Stimulated activated effector memory CD8-positive, alpha-beta T cell treated with anti-CD3 and anti-CD28 coated beads, Interleukin-12 subunit alpha, Interleukin-12 subunit beta, amount 100 ng/mL, for 72 hours (primary cell): ENCODE measurements around the gene IGF2.

Experiments used
- ATAC-seq: fragments of 150-1000 bp; cut with Tn5 transposase; 2 replicates; pipeline ENCODE4 v1.10.0; 2021
- DNase-seq, 2 donors: peaks; one replicate each; pipeline ENCODE4 v3.0.0; 2021 to 2022; ENCODE audit warnings: low spot score in 2 of 2
- H3K27ac Mint-ChIP-seq: one replicate; pipeline ENCODE4 v1.8.0; 2022; ENCODE audit warnings: mild to moderate bottlenecking, mixed read lengths
- H3K36me3 Mint-ChIP-seq: one replicate; pipeline ENCODE4 v1.8.0; 2022; ENCODE audit warnings: mild to moderate bottlenecking, mixed read lengths
- H3K4me1 Mint-ChIP-seq: one replicate; pipeline ENCODE4 v1.8.0; 2022; ENCODE audit warnings: mixed read lengths
- H3K4me3 Mint-ChIP-seq: one replicate; pipeline ENCODE4 v1.8.0; 2022; ENCODE audit warnings: mild to moderate bottlenecking, mixed read lengths
- H3K9me3 Mint-ChIP-seq: one replicate; pipeline ENCODE4 v1.8.0; 2022; ENCODE audit warnings: mixed read lengths

The IGF2 gene

GRCh38 chr11:2163428-2163978, 24.3 kb upstream of the IGF2 start:
- no peaks in the 10 kb centered on the region for H3K36me3 Mint-ChIP-seq
- DNase-seq, result no peak
- no peak overlapping the region for H3K4me3 Mint-ChIP-seq
- H3K9me3 Mint-ChIP-seq, result no peaks in the 10 kb centered on the region
- ATAC-seq, result no peak
- no peaks in the 10 kb centered on the region for H3K4me1 Mint-ChIP-seq
- H3K27ac Mint-ChIP-seq, result no peak overlapping the region

- ATAC-seq, result no peak
- H3K27ac Mint-ChIP-seq, result no peak within 1 kb of the TSS
Observed at GRCh38 chr11:2160736-2161259, 21.6 kb upstream of the IGF2 start, which contains the start of gene INS. TSS of gene INS (minus strand) at chr11:2161209. CDS start at chr11:2160971, 238 bp downstream.

GRCh38 chr11:2159536-2160413, 20.6 kb upstream of the IGF2 start:
- ATAC-seq (no peak), DNase-seq (no peak)
- Mint-ChIP-seq H3K4me1 (no peaks in the 10 kb centered on the region), H3K9me3 (no peaks in the 10 kb centered on the region), H3K27ac (no peak overlapping the region), H3K36me3 (no peaks in the 10 kb centered on the region), H3K4me3 (no peak overlapping the region)

More at GRCh38 chr11:2160736-2161259, 21.6 kb upstream of the IGF2 start, which contains the start of gene INS:
- no peaks in the 10 kb centered on the region for H3K36me3 Mint-ChIP-seq
- H3K4me1 Mint-ChIP-seq, result no peaks in the 10 kb centered on the region
- no peaks in the 10 kb centered on the region for H3K9me3 Mint-ChIP-seq
- no peak within 1 kb of the TSS for H3K4me3 Mint-ChIP-seq
- DNase-seq, result no peak

GRCh38 chr11:2158966-2159365, 19.8 kb upstream of the IGF2 start:
- Mint-ChIP-seq H3K27ac (no peak overlapping the region), H3K36me3 (no peaks in the 10 kb centered on the region), H3K4me1 (no peaks in the 10 kb centered on the region), H3K9me3 (no peaks in the 10 kb centered on the region), H3K4me3 (no peak overlapping the region)
- ATAC-seq (no peak), DNase-seq (no peak)

GRCh38 chr11:2158296-2158737, 19.1 kb upstream of the IGF2 start:
- Mint-ChIP-seq H3K4me1 (no peaks in the 10 kb centered on the region), H3K4me3 (no peak overlapping the region), H3K36me3 (no peaks in the 10 kb centered on the region), H3K9me3 (no peaks in the 10 kb centered on the region), H3K27ac (no peak overlapping the region)
- ATAC-seq (no peak), DNase-seq (no peak)

GRCh38 chr11:2157294-2158040, 18.3 kb upstream of the IGF2 start:
- no peaks in the 10 kb centered on the region for H3K4me1 Mint-ChIP-seq
- H3K27ac Mint-ChIP-seq, result no peak overlapping the region
- ATAC-seq, result no peak
- DNase-seq, result no peak
- H3K9me3 Mint-ChIP-seq, result no peaks in the 10 kb centered on the region
- no peak overlapping the region for H3K4me3 Mint-ChIP-seq
- H3K36me3 Mint-ChIP-seq, result no peaks in the 10 kb centered on the region

GRCh38 chr11:2156416-2157182, 17.4 kb upstream of the IGF2 start:
- Mint-ChIP-seq H3K36me3 (no peaks in the 10 kb centered on the region), H3K9me3 (no peaks in the 10 kb centered on the region), H3K4me3 (no peak overlapping the region), H3K4me1 (peaks cover 5% of the 10 kb centered on the region), H3K27ac (no peak overlapping the region)
- peak; percentile 29 for ATAC-seq
- peak; percentile 69 to 87 for DNase-seq

GRCh38 chr11:2155511-2155910, 16.3 kb upstream of the IGF2 start:
- H3K27ac Mint-ChIP-seq, result no peak overlapping the region
- H3K36me3 Mint-ChIP-seq, result no peaks in the 10 kb centered on the region
- DNase-seq (no peak), ATAC-seq (no peak)
- H3K4me1 Mint-ChIP-seq, result peaks cover 15% of the 10 kb centered on the region
- H3K9me3 Mint-ChIP-seq, result no peaks in the 10 kb centered on the region
- H3K4me3 Mint-ChIP-seq, result no peak overlapping the region

- Mint-ChIP-seq H3K9me3 (no peaks in the 10 kb centered on the region), H3K4me1 (peaks cover 21% of the 10 kb centered on the region), H3K36me3 (no peaks in the 10 kb centered on the region), H3K4me3 (no peak overlapping the region), H3K27ac (no peak overlapping the region)
- DNase-seq, result no peak
- no peak for ATAC-seq
Observed at GRCh38 chr11:2154889-2155288, 15.7 kb upstream of the IGF2 start.

- Mint-ChIP-seq H3K4me3 (no peak overlapping the region), H3K27ac (no peak overlapping the region), H3K4me1 (peaks cover 24% of the 10 kb centered on the region), H3K9me3 (no peaks in the 10 kb centered on the region), H3K36me3 (no peaks in the 10 kb centered on the region)
- DNase-seq (no peak), ATAC-seq (no peak)
Observed at GRCh38 chr11:2154195-2154585, 15.0 kb upstream of the IGF2 start.

- no peak overlapping the region for H3K27ac Mint-ChIP-seq
- no peaks in the 10 kb centered on the region for H3K36me3 Mint-ChIP-seq
- peaks cover 24% of the 10 kb centered on the region for H3K4me1 Mint-ChIP-seq
- H3K9me3 Mint-ChIP-seq, result no peaks in the 10 kb centered on the region
- no peak for ATAC-seq
- H3K4me3 Mint-ChIP-seq, result no peak overlapping the region
- DNase-seq, result no peak
Observed at GRCh38 chr11:2153581-2154194, 14.5 kb upstream of the IGF2 start.

- Mint-ChIP-seq H3K4me3 (peak overlapping the region; percentile 44), H3K9me3 (no peaks in the 10 kb centered on the region), H3K4me1 (peaks cover 24% of the 10 kb centered on the region), H3K27ac (peak overlapping the region; percentile 34), H3K36me3 (no peaks in the 10 kb centered on the region)
- DNase-seq, result peak; percentile 79 to 86
- ATAC-seq, result peak; percentile 73
Observed at GRCh38 chr11:2151500-2152257, 12.5 kb upstream of the IGF2 start.

- no peak for DNase-seq
- ATAC-seq, result no peak
- H3K9me3 Mint-ChIP-seq, result no peaks in the 10 kb centered on the region
- no peak overlapping the region for H3K4me3 Mint-ChIP-seq
- H3K4me1 Mint-ChIP-seq, result peaks cover 31% of the 10 kb centered on the region
- no peaks in the 10 kb centered on the region for H3K36me3 Mint-ChIP-seq
- no peak overlapping the region for H3K27ac Mint-ChIP-seq
Observed at GRCh38 chr11:2149864-2150847, 11.0 kb upstream of the IGF2 start.
